ENCODE measurements around the gene CCT6B.
"Not testable (repeated sequence)": the region's sequence is repeated elsewhere in the genome, so short reads cannot be mapped to it uniquely, and the experiment has no call there.

The CCT6B gene, protein sequence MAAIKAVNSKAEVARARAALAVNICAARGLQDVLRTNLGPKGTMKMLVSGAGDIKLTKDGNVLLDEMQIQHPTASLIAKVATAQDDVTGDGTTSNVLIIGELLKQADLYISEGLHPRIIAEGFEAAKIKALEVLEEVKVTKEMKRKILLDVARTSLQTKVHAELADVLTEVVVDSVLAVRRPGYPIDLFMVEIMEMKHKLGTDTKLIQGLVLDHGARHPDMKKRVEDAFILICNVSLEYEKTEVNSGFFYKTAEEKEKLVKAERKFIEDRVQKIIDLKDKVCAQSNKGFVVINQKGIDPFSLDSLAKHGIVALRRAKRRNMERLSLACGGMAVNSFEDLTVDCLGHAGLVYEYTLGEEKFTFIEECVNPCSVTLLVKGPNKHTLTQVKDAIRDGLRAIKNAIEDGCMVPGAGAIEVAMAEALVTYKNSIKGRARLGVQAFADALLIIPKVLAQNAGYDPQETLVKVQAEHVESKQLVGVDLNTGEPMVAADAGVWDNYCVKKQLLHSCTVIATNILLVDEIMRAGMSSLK

DNA sequence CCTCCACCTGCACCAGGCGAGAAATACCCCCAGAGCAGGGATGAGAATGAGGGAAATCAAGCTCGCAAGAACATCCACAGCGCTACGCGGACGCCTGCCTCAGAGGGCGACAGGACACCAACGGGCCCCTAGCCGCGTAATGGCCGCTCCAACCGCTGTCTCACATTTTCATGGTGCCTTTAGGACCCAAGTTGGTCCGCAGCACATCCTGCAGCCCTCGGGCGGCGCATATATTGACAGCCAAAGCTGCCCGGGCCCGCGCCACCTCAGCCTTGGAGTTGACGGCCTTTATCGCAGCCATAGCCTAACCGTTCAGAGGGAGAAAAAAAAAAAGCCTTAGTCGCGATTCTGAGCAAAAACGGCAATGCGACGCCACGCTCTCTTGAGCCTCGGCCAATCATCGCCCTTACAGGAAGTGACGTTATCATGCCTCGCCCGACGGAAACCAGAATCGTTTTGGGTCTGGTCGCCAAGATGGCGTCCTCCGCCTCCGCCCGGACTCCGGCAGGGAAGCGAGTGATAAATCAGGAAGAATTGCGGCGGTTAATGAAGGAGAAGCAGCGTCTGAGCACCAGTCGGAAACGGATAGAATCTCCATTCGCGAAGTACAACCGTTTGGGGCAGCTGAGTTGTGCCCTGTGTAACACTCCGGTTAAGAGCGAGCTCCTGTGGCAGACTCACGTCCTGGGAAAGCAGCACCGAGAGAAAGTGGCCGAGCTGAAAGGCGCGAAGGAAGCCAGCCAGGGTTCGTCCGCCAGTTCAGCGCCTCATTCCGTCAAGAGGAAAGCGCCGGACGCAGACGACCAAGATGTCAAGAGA, at the start of gene CCT6B, which contains the start of gene ZNF830:
Gene CCT6B (minus strand): TSS at position 368 of the 819 bp plus-strand sequence. CDS start 67 bp downstream, at position 301.
Gene ZNF830 (plus strand): TSS at position 448 of the 819 bp plus-strand sequence. CDS start 27 bp downstream, at position 475.
- FAIRE-seq = peak; percentile 84

DNA sequence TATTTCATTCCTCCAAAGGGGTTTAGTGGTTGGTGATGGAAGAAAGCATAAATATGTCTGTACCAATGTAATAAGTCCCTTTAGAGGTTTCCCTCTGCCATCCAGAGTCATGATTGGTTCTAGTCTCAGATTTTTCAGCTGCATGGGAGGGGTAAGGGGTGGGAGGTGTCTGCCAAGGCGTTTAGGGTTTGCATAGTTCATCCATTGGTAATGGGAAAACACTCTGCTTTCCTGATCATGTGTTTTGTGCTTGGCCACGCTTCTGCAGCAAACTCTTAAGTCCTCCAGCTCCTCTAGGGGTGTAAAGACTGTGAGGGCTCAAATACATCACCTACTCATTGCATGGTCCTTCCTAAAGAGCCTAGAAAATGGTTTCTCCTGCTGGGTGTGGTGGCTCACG, 48.8 kb upstream of the CCT6B start:
- no peak for FAIRE-seq

DNA sequence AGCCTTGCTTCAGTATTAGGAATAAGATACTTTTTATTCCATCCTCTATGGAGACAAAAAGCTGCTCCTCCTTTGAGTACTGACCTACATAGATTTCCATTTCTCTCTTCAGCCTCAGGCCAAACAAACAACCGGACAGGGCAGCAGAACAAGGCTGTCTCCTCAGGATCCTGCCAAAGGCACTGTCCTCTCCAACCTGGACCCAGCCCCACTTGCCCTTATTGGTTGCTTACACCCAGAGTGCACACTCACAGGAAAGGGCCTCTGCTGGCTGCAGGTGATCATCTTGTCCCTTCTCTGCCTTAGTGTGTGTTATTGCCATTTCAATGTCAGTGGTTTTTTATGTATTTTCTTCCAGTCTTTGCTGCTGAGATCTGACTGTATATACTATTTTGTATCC, 45.7 kb upstream of the CCT6B start:
- no peak for FAIRE-seq

DNA sequence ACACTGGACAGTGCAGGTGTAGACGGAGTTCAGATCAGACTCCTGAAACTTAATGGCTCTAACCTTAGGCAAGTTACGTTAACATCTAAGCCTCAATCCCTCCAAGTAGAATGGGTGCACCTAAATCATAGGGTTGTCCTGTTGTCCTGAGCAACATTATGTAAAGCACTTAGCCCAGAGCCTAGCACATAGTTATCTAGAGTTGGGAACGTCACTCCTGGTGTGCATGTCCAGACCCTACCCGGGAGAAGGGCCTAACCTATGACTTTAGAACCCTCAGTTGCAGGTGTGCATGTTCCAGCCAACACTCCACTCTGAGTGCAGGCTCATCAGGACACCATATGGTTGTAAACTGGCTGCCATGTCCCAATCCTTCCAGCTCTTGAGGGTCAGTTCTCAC, 45.1 kb upstream of the CCT6B start:
- no peak for FAIRE-seq

DNA sequence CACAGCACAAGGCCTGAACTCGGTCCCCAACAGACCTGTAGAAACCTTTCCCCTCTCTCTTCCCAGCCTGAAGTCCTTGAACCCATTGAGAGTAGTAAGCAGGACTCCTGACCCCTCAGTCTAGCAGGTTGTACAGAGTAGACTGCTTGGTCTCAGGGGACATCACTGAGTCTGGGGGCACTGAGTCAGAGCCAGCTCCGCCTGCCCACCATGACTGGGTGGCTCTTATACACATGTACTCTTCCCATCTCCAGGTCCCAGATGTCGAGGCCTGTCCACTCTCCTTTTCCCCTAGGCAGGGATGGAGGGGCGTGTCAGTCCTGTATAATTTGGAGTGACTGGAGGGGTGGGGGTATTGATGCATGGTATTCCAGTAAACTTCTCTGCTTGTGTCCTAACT, 42.5 kb upstream of the CCT6B start:
- no peak for FAIRE-seq

DNA sequence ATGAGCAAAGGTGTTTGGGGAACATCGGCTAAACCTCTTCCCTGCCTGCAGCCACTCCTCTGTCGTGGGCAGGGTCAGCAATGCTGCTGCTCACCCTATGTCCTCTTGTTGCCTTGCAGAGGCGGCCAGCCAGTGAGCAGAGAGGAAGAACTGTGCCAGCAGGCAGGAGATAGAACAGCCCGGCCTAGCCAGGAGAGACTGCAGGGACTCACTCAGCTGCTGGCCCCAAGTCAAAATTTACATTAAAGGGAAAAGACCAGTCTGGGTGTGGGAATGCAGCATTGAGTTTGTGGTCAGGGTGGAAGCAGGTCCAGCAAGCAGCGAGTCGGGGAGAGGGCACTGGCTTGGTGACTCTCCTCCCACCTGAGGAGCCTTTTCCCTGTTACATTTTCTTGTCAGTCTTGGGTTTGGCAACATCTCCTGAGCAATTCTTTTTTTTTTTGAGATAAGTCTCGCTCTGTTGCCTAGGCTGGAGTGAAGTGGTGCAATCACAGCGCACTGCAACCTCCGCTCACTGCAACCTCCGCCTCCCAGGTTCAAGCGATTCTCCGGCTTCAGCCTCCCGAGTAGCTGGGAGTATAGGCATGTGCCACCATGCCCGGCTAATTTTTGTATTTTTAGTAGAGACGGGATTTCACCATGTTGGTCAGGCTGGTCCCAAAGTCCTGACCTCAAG, 41.8 kb upstream of the CCT6B start:
- no peak for FAIRE-seq

DNA sequence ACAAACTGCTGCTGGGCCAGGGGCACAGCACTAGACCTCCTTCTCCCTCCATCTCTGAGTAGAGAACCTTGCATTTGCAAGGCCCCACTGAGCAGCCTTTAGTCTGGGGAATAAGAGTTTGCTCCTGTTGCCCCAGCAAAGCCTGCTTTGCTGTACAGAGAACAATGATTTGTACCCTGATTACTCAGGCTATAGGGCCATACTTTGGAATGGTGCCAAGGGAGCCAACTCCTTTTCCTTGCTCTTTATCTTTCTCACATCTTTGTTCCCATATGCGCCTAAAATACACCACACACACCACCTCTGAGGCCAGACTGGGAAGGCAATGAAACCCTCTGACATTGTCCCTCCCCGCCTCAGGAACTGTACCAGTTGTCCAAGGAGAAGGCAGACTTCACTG, 40.3 kb upstream of the CCT6B start:
- FAIRE-seq = no peak

DNA sequence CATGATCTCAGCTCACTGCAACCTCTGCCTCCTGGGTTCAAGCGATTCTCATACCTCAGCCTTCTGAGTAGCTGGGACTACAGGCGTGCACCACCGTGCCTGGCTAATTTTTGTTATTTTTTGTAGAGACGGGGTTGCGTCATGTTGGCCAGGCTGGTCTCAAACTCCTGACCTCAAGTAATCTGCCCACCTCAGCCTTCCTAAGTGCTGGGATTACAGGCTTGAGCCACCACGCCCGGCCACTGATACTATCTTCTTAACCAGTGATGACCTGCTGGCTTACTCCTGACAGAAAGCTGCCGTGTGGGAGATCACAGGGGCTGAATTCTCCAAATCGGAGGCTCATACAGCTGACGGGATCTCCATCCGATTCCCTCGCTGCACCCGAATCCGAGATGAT, 39.7 kb upstream of the CCT6B start:
- FAIRE-seq = not testable (repeated sequence)

DNA sequence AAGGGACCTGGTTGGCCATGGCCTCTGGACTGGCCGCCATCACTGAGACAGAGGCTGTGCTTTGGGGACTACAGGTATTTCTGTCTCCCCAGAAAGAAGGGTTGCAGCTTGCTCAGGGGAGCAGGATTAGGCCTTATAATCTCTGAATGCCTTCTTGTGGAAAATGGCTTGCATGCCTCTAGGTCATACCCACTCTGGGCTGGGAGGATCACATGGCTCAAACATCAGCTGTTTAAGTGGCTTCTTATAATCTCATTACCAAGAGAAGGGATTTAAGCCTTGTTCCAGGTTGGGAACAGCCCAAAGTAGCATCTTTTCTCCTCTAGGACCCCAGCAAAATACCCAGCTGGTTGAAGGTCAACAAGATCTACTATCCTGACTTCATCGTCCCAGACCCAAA, 38.2 kb upstream of the CCT6B start:
- no peak for FAIRE-seq

DNA sequence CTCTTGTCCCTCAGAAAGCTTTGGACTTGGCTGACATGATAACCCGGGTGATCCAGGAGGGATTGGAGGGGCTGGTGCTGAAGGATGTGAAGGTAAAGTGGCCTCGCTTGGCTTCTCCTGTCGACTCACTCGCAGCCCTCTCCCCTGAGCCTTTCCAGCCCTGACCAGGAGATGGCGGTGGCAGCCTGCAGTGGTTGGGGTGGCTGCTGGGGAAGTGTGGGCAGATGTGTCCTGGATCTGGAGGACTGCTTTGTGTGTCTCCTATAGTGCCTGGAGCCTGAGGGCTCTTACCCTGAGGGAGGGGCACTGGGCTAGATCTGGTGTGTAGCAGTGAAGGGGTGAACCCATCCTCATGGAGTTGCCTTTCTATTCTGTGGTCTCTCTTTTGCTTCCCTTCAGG, 36.9 kb upstream of the CCT6B start:
- FAIRE-seq = no peak

DNA sequence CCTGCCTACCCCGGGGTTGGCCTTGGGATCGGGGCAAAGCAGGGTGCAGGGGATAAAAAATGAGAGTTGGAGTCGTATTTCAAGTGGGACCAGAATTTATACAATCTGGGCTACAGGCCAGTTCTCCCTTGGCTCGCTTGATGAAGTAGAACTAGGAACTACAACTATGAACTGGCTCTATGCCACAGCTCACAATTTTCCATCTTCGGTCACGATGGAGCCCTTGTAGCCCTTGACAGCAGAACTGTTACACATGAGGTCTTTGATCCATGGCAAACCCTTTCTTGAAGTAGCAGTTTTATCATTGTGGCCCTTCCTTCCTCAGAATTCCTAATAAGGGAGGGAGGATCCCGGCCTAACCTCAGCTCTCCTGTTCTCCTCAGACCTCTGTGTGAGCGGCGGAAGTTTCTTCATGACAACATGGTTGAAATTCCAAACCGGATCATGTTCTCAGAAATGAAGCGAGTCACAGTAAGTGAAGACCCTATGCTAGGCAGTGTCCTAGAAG, 36.1 kb upstream of the CCT6B start:
- FAIRE-seq = peak; percentile 50

DNA sequence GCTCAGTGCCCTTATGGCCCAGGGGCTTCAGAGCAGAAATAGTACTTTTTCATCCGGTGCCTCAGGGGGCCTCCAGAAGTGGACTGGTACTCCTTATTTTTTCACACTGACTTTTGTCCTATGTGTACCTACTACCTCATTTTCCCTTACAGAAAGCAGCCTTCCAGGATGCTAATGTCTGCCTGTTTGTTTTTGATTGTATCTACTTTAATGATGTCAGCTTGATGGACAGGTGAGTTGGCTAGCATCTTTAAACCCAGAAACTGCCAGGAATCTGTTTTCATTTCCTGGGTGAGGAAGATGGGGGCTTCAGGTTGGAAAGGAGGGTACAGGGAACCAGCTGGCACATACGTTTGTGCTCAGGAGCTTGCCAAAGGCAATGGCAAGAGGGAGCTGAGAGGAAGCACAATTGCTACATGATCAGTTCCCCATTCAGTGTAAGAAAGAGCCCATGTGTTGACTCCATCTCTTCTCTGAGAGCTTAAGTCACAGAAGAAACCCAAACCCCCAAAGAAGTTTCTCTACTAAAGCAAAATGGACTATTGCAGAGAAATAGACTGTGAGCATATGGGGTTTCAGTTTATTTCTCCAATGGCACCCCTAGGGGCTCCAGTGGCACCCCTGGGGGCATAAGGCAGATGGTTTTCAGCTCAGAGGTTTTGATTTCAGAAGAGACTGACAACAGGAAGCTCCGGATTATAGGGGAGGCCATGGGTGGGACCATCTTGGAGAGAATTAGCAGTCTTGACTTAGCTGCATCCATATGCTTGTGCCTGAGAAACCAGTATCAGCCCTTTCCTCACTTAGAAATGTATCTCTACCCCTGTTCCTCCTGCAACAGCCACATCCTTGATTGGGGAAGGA, 35.4 kb upstream of the CCT6B start:
- no peak for FAIRE-seq

DNA sequence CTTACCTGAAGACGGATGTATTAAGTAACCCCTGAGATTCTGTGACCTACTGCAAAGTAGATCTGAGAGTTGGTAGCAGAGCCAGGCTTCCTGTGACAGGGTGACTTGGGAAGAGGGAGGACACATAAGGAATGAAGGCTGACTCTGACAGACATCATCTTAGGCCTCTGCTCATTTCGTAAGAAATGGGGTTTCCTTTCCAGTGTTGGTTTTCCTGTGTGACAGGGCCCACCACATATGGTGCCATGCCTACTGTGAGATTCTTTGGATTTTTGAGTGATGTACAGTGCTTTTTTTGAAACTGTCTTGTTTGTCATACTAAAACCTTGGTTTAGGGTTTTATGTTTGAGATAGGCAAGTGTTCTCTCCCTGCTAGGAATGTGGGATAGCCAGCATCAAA, 31.8 kb upstream of the CCT6B start:
- FAIRE-seq = no peak

DNA sequence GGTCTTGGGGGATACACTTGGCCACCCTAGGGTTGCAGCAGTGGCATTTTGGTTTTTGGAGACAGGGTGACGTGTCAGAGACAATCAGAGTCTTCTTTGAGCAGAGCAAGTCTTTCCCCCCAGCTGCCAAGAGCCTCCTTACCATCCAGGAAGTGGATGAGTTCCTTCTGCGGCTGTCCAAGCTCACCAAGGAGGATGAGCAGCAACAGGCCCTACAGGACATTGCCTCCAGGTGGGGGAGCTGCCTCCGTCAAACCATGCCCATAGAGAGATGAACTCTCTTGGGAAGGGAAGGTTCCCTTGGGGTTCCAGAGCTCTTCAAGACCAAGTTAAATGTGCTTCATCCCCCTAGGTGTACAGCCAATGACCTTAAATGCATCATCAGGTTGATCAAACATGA, 30.3 kb upstream of the CCT6B start:
- FAIRE-seq = no peak

DNA sequence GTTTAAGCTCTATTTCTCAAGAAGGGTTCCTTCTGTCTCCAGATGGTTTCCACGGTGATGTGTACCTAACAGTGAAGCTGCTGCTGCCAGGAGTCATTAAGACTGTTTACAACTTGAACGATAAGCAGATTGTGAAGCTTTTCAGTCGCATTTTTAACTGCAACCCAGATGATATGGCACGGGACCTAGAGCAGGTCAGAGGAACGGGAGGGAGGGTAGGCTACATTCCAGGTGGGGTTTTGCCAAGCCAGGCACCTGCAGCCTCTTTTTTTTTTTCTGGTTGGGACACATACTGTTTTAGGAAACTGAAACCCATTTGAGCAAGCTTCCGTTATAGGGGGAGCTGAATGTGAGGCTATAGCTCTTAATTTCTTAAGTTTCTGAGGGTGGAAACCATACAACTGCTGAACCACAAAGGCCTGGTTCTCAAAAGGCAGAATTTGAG, 29.7 kb upstream of the CCT6B start:
- no peak for FAIRE-seq

DNA sequence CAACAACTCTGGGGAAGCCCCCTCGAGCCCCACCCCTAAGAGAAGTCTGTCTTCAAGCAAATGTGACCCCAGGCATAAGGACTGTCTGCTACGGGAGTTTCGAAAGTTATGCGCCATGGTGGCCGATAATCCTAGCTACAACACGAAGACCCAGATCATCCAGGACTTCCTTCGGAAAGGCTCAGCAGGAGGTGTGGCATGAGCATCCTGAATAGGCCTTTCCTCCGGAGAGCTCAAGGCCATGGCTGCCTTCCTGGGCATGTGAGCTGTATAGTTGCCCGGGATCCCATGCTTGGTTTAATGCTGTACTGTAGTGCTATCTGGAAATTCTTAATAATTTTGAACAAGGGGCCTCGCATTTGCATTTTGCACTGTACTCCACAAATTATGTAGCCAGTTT, 28.2 kb upstream of the CCT6B start:
- FAIRE-seq = no peak

DNA sequence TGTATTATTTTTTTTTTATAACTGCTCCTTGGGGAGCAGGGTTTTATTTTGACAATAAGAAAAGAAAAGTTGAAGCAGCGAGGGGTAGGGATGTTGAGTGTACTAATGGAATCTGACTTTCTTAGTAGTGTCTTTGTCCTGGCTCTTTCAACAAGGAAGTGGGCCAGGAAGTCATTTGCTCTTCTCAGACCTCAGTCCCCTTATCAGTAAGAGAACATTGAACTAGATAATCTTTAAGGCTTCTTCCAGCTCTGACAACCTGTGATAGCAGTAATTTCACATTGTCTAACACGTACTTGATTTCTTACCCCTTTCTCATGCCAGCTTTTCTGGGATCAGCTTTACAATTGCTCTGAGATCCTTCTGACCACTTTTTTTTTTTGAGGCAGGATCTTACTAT, 27.4 kb upstream of the CCT6B start:
- FAIRE-seq = no peak

DNA sequence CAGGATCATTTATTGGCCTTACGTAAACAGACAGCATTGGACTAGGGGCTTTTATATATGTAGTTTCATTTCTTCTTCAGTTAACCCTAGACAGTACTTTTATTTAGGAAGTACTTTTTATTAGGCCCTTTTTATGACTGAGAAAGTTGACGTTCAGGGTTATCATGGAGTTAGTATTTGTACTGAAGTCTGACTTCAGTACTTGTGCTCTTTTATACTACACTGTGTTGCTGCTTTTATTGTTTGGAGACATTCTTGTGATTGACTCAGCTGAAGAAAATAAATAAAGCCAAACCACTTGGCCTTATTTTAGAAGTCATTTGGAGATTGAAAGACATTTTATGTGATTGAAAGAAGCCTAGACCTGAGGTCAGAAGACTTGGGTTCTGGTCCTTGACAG, 26.0 kb upstream of the CCT6B start:
- FAIRE-seq = no peak

DNA sequence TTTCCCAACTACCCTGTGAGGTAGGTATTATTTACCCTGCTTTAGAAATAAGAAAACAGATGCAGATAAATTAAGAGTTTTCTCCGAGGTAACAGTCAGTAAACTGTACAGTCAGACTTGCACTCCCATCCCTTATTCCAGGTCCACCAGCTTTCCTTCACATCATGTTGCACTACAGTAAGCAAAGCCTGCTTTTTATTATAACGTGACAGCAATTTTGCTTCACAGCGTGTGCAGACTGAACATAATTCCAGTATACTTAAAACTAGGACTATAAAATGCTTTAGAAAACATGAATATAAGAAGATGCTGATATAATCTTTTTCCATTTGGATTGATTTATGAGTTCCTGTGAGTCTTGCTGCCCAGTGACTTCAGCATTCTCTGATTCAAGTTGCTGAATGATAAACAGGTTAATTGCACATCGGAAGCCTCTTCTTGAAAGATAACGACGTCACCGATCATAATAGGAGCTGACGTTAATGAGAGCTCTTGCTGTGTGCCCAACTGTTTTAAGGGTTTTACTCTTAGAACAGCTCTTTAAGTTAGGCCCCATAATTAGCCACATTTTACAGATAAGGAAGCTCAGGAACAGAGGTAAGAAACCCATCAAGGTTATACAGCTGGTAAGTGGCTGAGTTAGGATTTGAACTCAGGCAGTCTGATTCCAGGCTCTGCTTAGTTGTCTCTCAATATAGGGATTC, 20.4 kb upstream of the CCT6B start:
- no peak for FAIRE-seq

DNA sequence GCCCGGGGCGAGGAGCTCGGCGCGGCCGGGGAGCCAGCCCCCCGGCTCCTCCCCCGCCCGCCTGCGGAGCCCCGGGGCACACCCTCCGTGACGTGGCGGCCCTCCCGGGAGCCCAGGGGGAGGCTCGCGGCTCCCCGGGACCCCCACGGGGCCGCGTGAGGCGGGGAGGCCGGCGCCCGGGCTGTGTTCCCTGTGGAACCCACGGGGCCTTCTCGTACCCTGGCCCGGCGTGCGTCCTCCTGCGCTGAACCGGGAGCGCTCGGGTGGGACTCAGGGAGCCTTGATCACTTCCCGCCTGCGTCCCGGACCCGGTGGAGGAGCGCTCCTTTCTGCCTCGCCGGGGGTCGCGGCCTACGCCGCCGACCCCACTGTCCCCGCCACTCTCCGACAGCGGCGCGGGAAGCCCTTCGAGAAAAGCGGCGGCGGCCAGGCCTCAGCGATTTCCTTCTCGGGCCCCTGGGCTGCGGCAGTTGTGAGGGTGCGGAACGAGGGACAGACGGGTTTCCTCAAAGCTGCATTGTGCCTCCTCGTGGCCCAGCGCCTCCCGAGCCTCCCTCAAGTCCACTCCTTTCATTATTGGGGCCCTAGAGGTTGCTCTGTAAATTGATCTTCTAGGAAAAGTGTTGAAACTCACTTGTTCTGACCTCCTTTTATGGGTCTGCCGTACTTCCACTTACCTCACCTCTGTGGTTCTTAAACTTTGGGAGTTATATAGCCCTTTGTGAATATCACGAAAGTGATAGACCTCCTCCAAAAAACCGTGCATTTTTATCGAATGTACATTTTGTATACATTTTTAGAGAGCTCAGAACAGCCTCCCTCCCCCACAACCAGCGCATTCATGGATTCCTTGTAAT, 19.6 kb upstream of the CCT6B start:
- no peak for FAIRE-seq
